Vagina (tissue), 2 donors: ENCODE results near the gene HIPK2.

ENCODE experiments used
- POLR2A ChIP-seq, 2 donors: fragments of 450-650 bp; IDR thresholded peaks; one replicate each; pipeline ENCODE4 v1.6.1; 2017; ENCODE audit warnings: antibody characterized with exemption in 2 of 2, mild to moderate bottlenecking in 2 of 2, moderate library complexity in 2 of 2
- TF ChIP-seq, protein P1 (sequence below), 3 experiments: fragments of 450-650 bp in 2 of 3; fragments of 200-600 bp in 1 of 3; sonication (generic) in 1 of 3; IDR thresholded peaks; one replicate each; pipeline ENCODE4 v1.5.1; 2017 to 2019; ENCODE audit warnings: antibody characterized with exemption in 3 of 3, mild to moderate bottlenecking in 2 of 3, moderate library complexity in 2 of 3

GRCh38 chr7:139702313-139702731, 75.5 kb downstream of the HIPK2 start:
- TF ChIP-seq, protein P1, sequence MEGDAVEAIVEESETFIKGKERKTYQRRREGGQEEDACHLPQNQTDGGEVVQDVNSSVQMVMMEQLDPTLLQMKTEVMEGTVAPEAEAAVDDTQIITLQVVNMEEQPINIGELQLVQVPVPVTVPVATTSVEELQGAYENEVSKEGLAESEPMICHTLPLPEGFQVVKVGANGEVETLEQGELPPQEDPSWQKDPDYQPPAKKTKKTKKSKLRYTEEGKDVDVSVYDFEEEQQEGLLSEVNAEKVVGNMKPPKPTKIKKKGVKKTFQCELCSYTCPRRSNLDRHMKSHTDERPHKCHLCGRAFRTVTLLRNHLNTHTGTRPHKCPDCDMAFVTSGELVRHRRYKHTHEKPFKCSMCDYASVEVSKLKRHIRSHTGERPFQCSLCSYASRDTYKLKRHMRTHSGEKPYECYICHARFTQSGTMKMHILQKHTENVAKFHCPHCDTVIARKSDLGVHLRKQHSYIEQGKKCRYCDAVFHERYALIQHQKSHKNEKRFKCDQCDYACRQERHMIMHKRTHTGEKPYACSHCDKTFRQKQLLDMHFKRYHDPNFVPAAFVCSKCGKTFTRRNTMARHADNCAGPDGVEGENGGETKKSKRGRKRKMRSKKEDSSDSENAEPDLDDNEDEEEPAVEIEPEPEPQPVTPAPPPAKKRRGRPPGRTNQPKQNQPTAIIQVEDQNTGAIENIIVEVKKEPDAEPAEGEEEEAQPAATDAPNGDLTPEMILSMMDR (IDR thresholded peaks at IDR 0.05), result no peak
- no peak for TF ChIP-seq POLR2A (IDR thresholded peaks at IDR 0.05)
